GM19193 (cell line): Measurements from ENCODE around the gene COL15A1.

ENCODE experiments used
- POLR2A ChIP-seq: IDR thresholded peaks from 4 replicates; pipeline ENCODE4 v1.6.1; 2011; ENCODE audit not compliant: insufficient read depth, insufficient read length; ENCODE audit errors: extremely low read depth

Gene COL15A1

DNA sequence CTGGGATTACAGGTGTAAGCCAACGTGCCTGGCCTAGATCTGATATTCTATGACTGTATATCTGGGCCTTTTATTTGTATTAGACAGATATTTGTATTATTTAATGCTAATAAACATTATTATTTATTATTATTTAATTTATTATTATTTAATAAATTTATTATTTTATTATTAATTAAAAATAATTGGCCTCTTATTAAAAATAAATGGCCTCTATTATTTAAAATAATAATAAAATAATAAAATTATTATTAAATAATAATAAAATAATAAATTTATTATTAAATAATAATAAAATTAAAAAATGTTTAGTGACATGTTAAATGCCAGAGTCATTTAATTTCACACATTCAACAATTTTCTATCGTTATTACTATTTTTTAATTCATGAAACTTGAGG is 9.8 kb upstream of the COL15A1 start:
- no peak for TF ChIP-seq POLR2A

DNA sequence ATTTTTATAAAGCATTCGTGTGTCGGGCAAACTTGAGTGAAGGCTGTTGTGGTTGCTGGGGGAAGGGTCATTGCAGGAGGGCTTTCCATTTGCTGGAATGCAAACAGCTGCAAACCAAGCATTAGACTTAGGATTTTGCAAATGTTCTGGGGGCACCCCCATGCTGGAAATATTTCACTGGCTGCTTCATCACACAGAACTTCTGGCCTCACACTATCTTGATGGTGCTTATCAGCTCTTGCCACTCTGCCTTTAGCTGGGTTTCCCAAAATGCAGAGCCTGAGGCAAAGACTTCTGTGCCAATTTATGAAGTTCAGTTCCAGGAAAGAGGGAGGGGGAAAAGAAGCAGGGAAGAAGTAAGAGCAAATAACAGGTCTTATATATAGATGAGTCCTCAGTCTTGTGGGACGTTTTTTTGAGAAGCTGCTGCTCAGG is 8.6 kb upstream of the COL15A1 start:
- no peak for TF ChIP-seq POLR2A

DNA sequence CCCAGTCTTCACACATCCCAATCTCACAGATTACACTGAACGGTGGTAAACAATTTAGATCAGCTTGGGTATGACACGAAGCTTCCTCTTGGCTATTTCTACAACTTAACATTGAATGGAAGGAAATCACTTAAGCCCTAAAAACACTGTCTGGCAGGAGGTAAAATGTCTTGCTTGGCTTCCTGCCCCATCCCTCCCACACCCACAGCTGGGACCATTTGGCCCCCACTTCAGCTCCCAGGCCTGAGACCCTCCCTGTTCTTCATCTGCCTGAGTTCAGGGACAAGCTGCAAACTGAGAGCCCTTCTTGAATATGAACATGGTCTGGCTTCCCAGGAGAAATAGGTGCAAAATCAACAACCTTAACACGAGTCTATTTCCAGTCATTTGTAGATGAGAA is 3.4 kb upstream of the COL15A1 start:
- TF ChIP-seq POLR2A: no peak

DNA sequence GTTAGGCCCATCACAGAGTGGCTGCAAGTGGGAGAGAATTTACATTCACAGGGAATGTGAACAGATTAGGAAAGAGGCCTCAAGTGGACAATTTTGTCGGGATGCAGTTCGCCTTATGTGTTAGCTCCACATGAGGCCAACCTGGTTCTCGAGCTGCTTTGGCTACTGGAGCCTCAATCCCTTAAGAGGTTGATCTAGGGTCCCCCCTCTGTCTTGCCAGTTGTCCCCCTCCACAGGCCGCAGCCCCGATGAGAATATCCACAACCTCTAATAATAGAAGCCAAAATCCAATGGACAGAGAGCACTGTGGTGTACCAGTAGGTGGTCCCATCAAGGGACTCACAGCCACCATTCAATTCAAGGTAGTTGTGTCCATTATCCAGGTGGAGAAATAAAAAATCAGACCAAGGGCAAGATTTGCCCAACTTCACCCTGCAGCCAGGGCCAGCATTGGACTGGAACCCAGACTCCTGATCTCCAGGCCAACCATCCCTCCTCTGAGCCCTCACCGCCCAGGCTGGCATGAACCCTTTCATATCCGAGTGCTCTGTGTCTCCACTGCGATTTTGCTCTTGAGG is 1.7 kb upstream of the COL15A1 start:
- no peak for TF ChIP-seq POLR2A

DNA sequence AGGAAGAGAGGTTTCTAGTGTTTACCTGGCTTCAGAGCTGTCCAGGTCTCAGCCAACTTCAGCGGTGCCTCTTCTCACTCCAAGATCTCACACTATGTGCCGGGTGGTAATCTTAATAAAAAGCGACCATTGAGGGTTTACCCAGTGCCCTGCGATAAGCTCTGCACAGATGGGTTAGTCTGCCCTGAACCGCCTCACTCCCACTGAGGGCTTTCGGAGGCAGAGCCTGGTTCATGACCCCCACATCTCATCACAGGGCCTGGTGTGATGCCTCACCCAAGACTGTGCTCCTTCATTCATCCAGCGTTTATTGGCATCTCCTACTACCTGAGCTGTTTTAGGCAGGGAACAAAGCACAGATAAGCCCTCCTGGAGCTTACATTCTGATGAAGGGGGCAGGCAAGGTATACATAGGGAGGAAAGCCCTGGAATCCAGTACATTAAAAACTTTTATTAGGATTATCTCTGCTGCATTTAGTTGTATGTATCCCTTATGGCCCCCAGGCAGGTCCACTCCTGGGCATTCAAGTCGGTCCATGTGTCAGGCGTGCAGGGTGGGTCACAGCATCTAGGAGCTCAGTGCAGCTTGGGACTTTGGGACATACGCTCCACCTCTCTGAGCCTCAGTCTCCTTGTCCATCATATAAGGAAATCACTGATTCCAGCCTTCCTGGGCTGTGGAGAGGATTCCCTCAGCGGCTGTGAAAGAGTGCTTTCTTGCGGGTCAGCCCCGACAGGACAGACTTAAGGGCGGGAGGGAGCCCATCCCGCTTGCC is 613 bp upstream of the COL15A1 start:
- no peak for TF ChIP-seq POLR2A

DNA sequence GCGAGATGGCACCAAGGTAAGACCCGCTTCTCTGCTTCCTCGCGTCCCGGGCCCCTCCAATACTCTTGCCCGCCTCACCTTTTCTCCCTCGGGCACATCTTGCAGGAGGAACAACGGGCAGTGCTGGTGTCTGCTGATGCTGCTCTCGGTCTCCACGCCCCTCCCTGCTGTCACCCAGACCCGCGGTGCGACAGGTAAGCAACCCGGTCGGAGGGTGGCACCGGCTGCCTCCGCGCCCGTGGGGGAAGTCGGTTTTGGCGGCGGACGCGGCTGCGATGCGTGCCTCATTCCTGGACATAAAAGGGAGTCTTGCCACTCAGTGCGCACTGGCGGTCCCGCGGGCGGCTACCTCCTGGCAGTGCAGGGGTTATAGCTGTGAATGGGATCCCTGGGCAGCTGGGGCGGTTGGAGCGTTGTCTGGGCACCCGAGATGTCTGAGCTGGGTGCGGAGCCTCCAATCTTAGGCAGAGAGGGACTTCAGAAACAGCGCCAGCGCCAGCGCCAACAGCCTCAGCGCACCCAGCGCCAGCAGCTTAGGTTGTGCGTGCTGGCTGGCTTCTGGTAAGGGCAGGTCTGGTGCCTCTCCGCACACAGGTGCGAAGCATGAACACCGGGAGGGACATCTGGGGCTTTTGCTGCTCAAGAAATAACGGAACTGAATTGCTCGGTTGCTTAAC is 488 bp downstream of the COL15A1 start:
- no peak for TF ChIP-seq POLR2A

DNA sequence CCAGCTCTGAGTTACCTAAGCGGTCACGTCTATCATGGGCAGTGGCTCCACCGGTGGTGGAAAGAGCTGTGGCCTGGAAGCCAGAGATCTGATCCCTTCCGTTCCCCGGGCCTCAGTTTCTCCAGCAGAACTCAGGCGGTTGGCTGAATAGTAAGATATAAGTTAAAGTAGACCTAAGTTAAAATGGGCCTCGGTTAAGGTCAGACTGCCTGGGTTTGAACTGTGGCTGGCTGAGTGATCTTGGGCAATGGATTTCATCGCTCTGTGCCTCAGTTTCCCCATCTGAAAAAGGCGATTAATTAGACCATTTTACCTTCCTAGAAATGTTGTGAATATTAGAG is 997 bp downstream of the COL15A1 start:
- no peak for TF ChIP-seq POLR2A

DNA sequence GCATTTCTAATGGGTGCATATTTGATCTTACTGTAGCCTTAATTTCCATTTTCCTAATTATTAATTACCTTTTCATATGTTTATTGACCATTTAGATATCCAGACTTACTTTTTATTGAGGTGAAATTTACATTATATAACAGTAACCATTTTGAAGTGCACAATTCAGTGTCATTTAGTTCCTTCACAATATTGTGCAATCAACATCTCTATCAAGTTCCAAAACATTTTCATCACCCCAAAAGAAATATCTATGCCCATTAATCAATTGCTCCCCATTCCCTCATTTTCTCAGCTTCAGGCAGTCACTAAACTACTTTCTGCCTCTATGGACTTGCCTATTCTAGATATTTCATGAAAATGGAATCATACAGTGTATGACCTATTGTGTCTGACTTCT is 5.9 kb downstream of the COL15A1 start:
- no peak for TF ChIP-seq POLR2A

DNA sequence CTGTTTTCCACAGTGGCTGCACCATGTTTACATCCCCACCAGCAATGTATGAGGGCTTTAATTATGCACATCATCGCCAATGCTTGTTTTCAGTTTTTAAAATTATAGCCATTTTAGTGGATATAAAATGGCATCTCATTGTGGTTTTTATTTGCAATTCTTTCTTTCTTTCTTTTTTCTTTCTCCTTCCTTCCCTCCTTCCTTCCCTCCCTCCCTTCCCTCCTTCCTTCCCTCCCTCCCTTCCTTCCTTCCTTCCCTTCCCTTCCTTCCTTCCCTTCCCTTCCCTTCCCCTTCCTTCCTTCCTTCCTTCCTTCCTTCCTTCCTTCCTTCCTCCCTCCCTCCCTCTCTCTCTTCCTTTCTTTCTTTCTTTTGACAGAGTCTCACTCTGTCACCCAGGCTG is 6.6 kb downstream of the COL15A1 start:
- TF ChIP-seq POLR2A: no peak

DNA sequence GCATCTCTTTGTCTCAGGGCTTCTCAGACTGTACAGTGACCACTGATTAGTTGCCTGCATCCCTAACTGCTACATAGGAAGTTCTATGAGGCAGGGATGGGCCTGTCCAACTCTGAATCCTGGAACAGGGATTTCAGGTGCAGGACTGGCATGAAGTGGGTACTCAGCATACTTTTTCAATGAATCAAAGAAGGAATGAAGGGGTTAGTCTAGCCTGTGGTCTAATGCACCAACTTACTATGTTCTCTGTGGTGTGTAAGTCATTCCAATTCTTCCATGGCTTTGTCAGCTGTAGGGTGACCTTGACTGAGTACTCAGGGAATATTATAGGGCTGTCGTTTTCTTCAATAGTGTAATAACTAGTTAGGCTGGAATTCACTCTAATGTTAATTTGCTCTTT is 8.3 kb downstream of the COL15A1 start:
- TF ChIP-seq POLR2A: no peak

DNA sequence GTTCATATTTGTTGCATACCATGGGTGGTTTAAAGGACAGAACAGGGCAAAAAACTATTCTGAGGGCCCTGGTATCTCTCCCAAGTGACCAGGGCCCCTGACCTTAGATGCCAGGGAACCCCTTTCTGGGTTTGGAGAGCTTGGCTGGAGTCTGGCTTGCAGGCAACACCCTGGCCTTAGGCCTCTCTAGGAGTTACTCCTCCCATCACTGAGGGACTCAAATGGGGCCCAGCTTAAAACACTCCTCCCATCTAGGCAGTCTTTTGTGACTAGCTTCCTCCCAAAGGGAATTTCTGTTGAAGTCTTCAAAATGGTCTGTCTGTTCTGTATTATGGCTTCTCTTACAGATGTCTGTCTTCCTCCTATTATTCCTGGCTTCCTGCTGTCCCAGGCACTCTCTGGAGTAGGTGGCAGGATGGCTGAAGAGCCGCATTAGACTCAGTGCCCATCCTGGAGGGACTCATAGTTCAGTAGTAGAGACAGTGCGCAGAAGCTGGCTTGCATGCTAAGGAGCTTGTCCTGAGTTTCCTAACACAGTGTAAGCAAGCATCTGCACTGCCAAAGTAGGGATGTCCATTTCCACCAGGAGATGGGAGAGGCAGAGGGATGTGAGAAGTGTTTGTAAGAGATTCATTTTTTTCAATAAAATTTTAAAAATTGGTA is 10.0 kb downstream of the COL15A1 start:
- TF ChIP-seq POLR2A: no peak

DNA sequence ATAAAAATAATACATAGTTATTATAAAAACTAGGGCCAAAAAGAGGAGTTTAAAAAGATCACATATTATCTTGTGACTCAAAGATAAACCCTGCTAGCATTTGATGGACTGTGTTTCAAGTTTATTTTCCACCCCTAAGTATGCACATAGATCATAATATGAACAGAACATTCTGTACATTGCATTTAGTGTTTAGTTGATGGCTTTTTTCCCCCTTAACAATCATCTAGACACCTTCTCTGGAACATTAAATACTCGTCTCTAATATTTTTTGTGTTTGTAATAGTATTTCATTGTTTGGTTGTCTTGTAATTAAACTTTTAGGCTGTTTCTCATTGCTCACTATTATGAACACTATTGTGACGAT is 10.5 kb downstream of the COL15A1 start:
- no peak for TF ChIP-seq POLR2A

DNA sequence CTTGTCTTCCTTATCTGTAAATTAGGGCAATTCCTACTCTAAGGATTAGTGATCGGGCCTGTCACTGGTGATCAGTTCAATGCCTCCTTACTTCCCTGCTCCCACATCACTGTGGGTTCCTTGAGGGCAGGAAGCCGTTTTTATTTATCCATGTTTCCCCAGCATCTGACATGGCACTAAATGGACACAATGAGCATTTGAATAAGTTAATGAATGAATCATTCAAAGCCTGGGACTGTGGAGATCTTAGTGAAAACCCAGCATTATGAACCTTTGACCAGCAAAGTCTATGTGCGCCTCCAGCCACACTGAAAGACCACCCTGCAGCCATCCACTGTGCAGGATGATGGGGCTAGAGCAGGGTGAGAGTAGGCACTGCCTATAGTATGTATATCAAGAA is 11.6 kb downstream of the COL15A1 start:
- TF ChIP-seq POLR2A: no peak

DNA sequence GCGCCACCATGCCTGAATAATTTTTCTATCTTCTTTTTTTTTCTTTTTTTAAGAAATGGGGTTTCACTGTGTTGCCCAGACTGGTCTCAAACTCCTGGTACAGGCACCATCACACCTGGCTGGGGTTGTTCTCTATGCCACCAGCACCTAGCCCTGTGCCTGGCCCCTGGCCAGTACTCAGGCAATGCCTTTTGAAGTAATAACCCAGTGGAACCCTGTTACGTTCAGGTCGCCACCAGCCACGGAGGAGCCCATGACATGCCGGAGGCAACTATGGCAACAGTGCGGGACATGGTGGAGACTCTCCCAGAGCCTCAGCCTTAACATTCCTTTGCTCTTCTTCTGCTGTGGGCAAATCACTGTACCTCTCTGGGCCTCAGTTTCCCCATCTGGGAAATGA is 14.1 kb downstream of the COL15A1 start:
- TF ChIP-seq POLR2A: no peak

DNA sequence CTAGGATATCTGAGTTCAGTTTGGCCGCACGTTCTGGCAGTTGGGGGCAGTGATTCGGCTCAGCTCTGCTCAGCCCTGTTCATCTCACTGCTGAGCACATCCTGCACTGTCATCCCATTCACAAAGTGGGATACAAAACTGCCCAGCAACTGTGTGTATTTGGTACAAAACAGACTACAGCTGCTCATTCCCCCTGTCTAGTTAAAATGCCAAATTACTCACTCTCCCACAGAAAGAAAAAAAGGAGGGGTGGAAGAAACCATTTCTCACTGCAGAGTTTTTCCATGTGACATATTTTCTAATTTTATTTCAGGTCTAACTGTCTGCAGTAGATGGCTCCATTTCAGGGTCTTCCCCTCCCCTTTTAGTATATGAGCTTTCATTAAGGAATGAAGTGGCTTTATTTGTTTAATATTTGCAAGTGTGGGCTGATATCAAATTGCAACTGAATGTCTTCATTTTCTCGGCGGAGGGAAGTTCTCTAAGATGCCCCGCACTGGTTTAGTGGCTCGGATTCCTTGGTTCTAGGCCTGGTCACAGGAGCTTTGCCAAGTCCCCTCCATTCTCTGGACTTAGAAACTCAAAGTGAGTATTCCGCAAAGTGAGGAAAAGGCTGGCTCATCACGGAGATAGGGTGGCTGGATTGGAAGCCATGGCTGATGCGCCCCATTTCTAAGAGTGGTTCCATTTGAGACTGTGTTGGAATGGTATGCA is 14.7 kb downstream of the COL15A1 start:
- no peak for TF ChIP-seq POLR2A
